Left renal cortex interstitium (tissue), 4 donors: Measurements from ENCODE around the gene MDP1. TPM values are rescaled to one million over a fixed set of nuclear protein-coding genes. Genes with fewer than 3 reads are reported as not detected.
A peak's percentile ranks its signal among the peaks of the same experiment; 100 is the strongest.

Experiments used
- DNase-seq, 4 donors: peaks; one replicate each; pipeline ENCODE4 v3.0.0-alpha.2; 2013; ENCODE audit warnings: low read depth in 4 of 4, low spot score in 2 of 4, missing footprints in 1 of 4
- polyA plus RNA-seq, 4 donors: library from polyadenylated mRNA; unstranded; fragments of 120-200 nt; gene quantifications; one replicate each; pipeline ENCODE4 v1.2.1, GENCODE V29; 2013; ENCODE audit not compliant: insufficient read length in 4 of 4

Gene MDP1
- 10 to 100 TPM; 10.2 to 18.0 (median 12.1) TPM for polyA plus RNA-seq

GRCh38 chr14:24215495-24216344 is at the start of gene MDP1:
TSS of gene MDP1 (minus strand) at chr14:24216066. CDS start at chr14:24215955, 111 bp downstream.
- peak in 2 of 4 donors; percentile 77 to 83 for DNase-seq

- DNase-seq: no peak
Measured at GRCh38 chr14:24264298-24264697, 48.4 kb upstream of the MDP1 start.

- no peak for DNase-seq
Measured at GRCh38 chr14:24263848-24264247, 48.0 kb upstream of the MDP1 start.

GRCh38 chr14:24262821-24263733 is 47.2 kb upstream of the MDP1 start, which contains the start of gene TGM1:
TSS of gene TGM1 (minus strand) at chr14:24263177. CDS start at chr14:24262352, 825 bp downstream.
- no peak for DNase-seq

- no peak for DNase-seq
Measured at GRCh38 chr14:24261969-24262327, 46.1 kb upstream of the MDP1 start.

GRCh38 chr14:24261256-24261968 is 45.5 kb upstream of the MDP1 start:
- DNase-seq: no peak

GRCh38 chr14:24260780-24261157 is 44.9 kb upstream of the MDP1 start:
- DNase-seq: no peak

GRCh38 chr14:24260026-24260779 is 44.3 kb upstream of the MDP1 start:
- DNase-seq: no peak

- no peak for DNase-seq
Measured at GRCh38 chr14:24259282-24260025, 43.6 kb upstream of the MDP1 start.

GRCh38 chr14:24258548-24259265 is 42.8 kb upstream of the MDP1 start:
- DNase-seq: no peak

GRCh38 chr14:24258119-24258518 is 42.3 kb upstream of the MDP1 start:
- no peak for DNase-seq

- DNase-seq: no peak
Measured at GRCh38 chr14:24256960-24257359, 41.1 kb upstream of the MDP1 start.

- DNase-seq: no peak
Measured at GRCh38 chr14:24255931-24256711, 40.3 kb upstream of the MDP1 start.

GRCh38 chr14:24255438-24255837 is 39.6 kb upstream of the MDP1 start:
- DNase-seq: no peak

- no peak for DNase-seq
Measured at GRCh38 chr14:24254630-24255392, 38.9 kb upstream of the MDP1 start.

- no peak for DNase-seq
Measured at GRCh38 chr14:24253936-24254335, 38.1 kb upstream of the MDP1 start.
